22Rv1 (cell line): Measurements from ENCODE around the gene TMC1.

Source experiments
- ZFX ChIP-seq: fragments of 450-650 bp; IDR thresholded peaks from 2 replicates; pipeline ENCODE4 v1.6.1; 2017; ENCODE audit warnings: antibody characterized with exemption, borderline replicate concordance
- TF ChIP-seq, protein P1 (sequence below): fragments of 450-650 bp; IDR thresholded peaks from 2 replicates; pipeline ENCODE4 v1.5.1; 2017; ENCODE audit warnings: mild to moderate bottlenecking

DNA sequence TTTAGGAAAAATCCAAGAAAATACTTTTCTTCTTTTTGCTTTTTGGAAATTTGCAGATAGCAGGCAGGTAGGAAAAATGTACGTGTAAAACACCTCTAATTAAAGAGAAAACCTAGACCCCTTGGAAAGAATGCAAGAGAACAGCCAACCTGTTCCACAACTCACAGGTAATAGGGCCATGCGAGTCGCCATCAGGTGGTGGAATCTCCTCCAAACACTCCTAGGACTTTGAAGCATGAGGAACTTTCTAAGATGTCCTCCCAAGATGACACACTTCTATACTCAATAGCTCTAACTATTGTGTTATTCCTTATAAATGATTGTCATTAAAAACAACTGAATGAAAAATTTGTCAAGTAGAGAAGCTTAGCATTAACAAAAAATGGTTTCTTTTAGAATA, 174.0 kb downstream of the TMC1 start:
- TF ChIP-seq, protein P1, sequence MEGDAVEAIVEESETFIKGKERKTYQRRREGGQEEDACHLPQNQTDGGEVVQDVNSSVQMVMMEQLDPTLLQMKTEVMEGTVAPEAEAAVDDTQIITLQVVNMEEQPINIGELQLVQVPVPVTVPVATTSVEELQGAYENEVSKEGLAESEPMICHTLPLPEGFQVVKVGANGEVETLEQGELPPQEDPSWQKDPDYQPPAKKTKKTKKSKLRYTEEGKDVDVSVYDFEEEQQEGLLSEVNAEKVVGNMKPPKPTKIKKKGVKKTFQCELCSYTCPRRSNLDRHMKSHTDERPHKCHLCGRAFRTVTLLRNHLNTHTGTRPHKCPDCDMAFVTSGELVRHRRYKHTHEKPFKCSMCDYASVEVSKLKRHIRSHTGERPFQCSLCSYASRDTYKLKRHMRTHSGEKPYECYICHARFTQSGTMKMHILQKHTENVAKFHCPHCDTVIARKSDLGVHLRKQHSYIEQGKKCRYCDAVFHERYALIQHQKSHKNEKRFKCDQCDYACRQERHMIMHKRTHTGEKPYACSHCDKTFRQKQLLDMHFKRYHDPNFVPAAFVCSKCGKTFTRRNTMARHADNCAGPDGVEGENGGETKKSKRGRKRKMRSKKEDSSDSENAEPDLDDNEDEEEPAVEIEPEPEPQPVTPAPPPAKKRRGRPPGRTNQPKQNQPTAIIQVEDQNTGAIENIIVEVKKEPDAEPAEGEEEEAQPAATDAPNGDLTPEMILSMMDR = peak; percentile 26; the same call in 1 of the 2 replicates
- TF ChIP-seq ZFX = no peak
